ENCODE results near the gene ST6GALNAC5. TPM values are rescaled to one million over a fixed set of nuclear protein-coding genes. Genes with fewer than 3 reads are reported as not detected.

The ST6GALNAC5 gene
- total and polyA plus RNA-seq, 7 donors: under 0.01 to 44.7 (median 5.6) TPM; not detected in 1

DNA sequence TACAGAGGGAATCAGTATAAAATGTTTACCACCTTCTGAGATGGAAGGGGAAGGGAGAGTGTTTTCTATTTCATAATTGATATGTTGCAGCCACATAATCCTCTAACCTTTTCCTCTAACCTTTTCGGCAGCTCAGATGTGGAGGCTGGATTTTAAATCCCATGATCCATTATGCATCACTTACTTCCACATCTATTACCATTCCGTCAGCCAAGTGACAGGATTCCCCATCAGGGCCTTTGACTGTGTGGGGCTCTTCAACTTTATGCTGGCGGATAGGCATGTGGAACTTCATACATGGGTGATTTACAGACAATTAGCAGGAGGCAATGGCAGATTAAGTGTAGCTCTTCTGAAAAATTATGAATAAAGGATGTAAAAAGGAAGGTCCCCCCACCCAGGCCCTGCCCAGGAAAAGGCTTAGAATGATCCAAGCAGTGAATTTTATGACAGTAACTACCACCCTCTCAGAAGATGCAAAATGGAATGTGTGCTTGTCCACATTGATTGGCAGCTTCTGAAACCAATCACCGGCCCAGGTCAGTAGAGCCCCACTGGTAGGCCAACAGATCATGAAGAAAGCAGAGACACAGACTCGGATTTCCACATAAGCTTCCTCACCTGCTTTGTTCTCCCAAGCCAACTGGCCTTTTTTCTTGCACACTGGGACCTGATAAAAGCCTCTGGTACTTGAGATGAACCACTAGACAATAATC lies 147.0 kb downstream of the ST6GALNAC5 start:
- H3K9me3 ChIP-seq: no peaks in the 10 kb centered on the region
- TF ChIP-seq EP300 (IDR thresholded peaks at IDR 0.05) (no peak), POLR2A (IDR thresholded peaks at IDR 0.05) (no peak), POLR2AphosphoS5 (IDR thresholded peaks at IDR 0.05) (no peak)
- TF ChIP-seq, protein P1, sequence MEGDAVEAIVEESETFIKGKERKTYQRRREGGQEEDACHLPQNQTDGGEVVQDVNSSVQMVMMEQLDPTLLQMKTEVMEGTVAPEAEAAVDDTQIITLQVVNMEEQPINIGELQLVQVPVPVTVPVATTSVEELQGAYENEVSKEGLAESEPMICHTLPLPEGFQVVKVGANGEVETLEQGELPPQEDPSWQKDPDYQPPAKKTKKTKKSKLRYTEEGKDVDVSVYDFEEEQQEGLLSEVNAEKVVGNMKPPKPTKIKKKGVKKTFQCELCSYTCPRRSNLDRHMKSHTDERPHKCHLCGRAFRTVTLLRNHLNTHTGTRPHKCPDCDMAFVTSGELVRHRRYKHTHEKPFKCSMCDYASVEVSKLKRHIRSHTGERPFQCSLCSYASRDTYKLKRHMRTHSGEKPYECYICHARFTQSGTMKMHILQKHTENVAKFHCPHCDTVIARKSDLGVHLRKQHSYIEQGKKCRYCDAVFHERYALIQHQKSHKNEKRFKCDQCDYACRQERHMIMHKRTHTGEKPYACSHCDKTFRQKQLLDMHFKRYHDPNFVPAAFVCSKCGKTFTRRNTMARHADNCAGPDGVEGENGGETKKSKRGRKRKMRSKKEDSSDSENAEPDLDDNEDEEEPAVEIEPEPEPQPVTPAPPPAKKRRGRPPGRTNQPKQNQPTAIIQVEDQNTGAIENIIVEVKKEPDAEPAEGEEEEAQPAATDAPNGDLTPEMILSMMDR (IDR thresholded peaks at IDR 0.05): no peak
- no peak for DNase-seq
- 87 to 90% methylated on average over 5 of the region's 5 CpGs for WGBS, 2 donors
- H3K4me3 ChIP-seq: no peak overlapping the region
- H3K27me3 ChIP-seq: no peaks in the 10 kb centered on the region
- intact Hi-C loops (cut with DNase I): no loop called here
- H3K36me3 ChIP-seq: no peaks in the 10 kb centered on the region
- no peak overlapping the region for H3K27ac ChIP-seq
- no peaks in the 10 kb centered on the region for H3K4me1 ChIP-seq

DNA sequence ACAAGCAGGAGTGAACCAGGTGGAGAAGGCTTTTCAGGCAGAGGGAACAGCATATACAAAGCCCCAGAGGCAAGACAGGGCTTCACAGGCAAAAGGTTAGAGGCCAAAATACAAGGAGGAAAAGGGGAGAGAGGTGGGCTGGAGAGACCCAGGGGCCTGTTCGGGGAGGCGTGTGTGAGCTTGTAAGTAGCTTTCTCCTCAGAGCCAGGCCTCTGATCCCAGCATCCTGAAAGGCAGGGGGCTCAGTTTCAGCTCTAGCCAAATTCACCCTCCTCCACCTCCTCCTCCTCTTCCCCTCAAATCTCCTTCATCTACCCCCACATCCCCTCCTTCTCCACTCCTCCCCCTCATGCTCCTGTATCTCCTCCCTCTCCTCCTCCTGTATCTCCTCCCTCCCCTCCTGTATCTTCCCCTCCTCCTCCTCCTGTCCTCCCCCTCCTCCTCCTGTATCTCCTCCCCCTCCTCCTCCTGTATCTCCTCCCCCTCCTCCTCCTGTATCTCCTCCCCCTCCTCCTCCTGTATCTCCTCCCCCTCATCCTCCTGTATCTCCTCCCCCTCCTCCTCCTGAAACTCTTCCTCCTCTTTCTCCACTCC lies 148.6 kb downstream of the ST6GALNAC5 start:
- 84 to 88% methylated on average over 2 of the region's 2 CpGs for WGBS, 2 donors
- Histone ChIP-seq H3K9me3 (no peaks in the 10 kb centered on the region), H3K27me3 (no peaks in the 10 kb centered on the region), H3K4me1 (no peaks in the 10 kb centered on the region), H3K4me3 (no peak overlapping the region), H3K27ac (no peak overlapping the region), H3K36me3 (no peaks in the 10 kb centered on the region)
- TF ChIP-seq POLR2A (IDR thresholded peaks at IDR 0.05) (no peak), POLR2AphosphoS5 (IDR thresholded peaks at IDR 0.05) (no peak), EP300 (IDR thresholded peaks at IDR 0.05) (no peak)
- TF ChIP-seq, protein P1 (IDR thresholded peaks at IDR 0.05): no peak
- DNase-seq: no peak
- intact Hi-C loops (cut with DNase I): no loop called here

DNA sequence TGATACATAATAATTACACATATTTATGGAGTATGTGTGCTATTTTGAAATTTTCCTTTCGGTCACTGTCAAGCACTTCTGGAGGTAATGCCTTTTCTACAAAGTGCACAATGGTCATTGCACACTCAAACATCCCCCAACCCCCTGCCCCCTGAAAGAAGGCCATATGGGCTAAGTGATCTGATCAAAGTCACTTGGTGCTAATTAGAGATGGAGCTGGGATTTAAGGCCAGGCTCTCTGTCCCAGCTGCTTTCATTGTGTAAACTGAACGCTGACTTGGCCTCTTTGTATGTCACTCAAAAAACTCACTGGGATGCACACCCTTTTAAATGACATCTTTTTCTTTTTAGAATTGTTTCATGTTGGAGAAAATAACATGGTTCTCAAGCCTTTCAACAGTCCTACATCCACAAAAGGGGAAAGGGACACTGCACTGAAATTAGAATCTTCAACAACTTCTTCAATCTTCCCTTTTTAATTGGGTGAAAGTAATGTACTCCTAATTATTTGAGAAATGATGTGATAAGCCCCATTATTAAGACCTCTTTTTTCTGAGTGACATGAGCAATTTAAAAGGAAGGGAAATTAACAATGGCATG lies 149.2 kb downstream of the ST6GALNAC5 start:
- TF ChIP-seq POLR2AphosphoS5 (IDR thresholded peaks at IDR 0.05) (no peak), EP300 (IDR thresholded peaks at IDR 0.05) (no peak), POLR2A (IDR thresholded peaks at IDR 0.05) (no peak)
- TF ChIP-seq, protein P1 (IDR thresholded peaks at IDR 0.05): no peak
- 60 to 79% methylated on average over 2 of the region's 2 CpGs for WGBS, 2 donors

DNA sequence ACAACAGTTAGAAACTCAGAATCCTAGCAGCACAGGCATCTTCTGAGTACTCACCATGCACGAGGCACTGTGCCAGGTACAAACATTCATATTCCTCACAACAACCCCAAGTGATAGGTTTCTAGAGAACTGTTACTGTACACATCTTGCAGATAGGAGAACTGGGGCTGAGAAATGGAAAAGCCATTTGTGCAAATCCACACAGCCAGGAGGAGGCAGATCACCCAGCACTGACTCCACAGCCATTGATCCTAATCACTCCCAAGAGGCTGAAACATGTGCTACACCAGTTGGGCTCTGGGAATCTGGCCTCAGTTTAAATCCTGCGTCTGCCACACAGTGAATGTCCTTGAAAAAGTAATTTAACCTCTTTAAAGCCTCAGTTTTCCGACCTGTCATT lies 151.0 kb downstream of the ST6GALNAC5 start:
- no peaks in the 10 kb centered on the region for H3K4me1 ChIP-seq
- TF ChIP-seq POLR2AphosphoS5 (IDR thresholded peaks at IDR 0.05) (no peak), EP300 (IDR thresholded peaks at IDR 0.05) (no peak), POLR2A (IDR thresholded peaks at IDR 0.05) (no peak)
- TF ChIP-seq, protein P1 (IDR thresholded peaks at IDR 0.05): no peak
- intact Hi-C loops (cut with DNase I): no loop called here
- no peak overlapping the region for H3K4me3 ChIP-seq
- DNase-seq: no peak
- WGBS, 2 donors: 37 to 61% methylated on average over 3 of the region's 3 CpGs
- no peaks in the 10 kb centered on the region for H3K9me3 ChIP-seq
- H3K36me3 ChIP-seq: no peaks in the 10 kb centered on the region
- no peak overlapping the region for H3K27ac ChIP-seq
- H3K27me3 ChIP-seq: no peaks in the 10 kb centered on the region

More for the DNA sequence above, 149.2 kb downstream of the ST6GALNAC5 start:
- no peaks in the 10 kb centered on the region for H3K9me3 ChIP-seq
- intact Hi-C loops (cut with DNase I): no loop called here
- no peaks in the 10 kb centered on the region for H3K4me1 ChIP-seq
- H3K4me3 ChIP-seq: no peak overlapping the region
- H3K36me3 ChIP-seq: no peaks in the 10 kb centered on the region
- no peak for DNase-seq
- H3K27ac ChIP-seq: no peak overlapping the region
- H3K27me3 ChIP-seq: no peaks in the 10 kb centered on the region

Data from sigmoid colon (tissue), 7 donors.